HCT116 (cell line): ENCODE measurements around the gene GPR22. TPM values are rescaled to one million over a fixed set of nuclear protein-coding genes. Genes with fewer than 3 reads are reported as not detected.

Experiments used
- ATAC-seq: fragments of 200-7000 bp; cut with Tn5 transposase; 2 replicates; pipeline ENCODE4 v1.9.1; 2020; ENCODE audit warnings: mild to moderate bottlenecking, moderate library complexity
- BruUV-seq: library from RNA; stranded (reverse); fragments of 400-500 nt; replicated peaks from 2 replicates; lab custom pipeline; 2021; lab: Mats Ljungman, UMichigan
- CTCF ChIA-PET: fragments of 300-600 bp; sonication (Branson Sonifier 250); formaldehyde crosslinking; loops from one replicate; lab custom pipeline; 2021; ENCODE audit warnings: antibody characterized with exemption; lab: Charles Lee
- POLR2A ChIA-PET: fragments of 300-600, 350-600 bp; sonication (Branson Sonifier 250); formaldehyde crosslinking; loops from one replicate; lab custom pipeline; 2021; ENCODE audit warnings: antibody characterized with exemption; lab: Charles Lee
- RAD21 ChIA-PET, 2 experiments: fragments of 300-600 bp; sonication (Branson Sonifier 250); formaldehyde crosslinking; loops; one replicate each; lab custom pipeline; 2023; ENCODE audit warnings: low total read pairs in 2 of 2; ENCODE audit not compliant: uncharacterized antibody in 2 of 2, unreplicated experiment in 2 of 2, low non-redundant PET in 1 of 2; lab: Charles Lee
- DNase-seq: peaks from one replicate; pipeline ENCODE4 v3.0.0-alpha.2; 2010; ENCODE audit warnings: low read depth, low spot score
- H2AFZ ChIP-seq: fragments of 200-600 bp; shearing (Covaris generic), sonication (generic); 2 replicates; pipeline ENCODE4 v1.6.1; 2017; ENCODE audit warnings: low read depth, mixed run types, mixed read lengths, antibody characterized with exemption, low read length; ENCODE audit not compliant: poor library complexity, severe bottlenecking
- H3K27ac ChIP-seq: 2 replicates; pipeline ENCODE4 v1.5.1; 2012; ENCODE audit warnings: low read depth, low read length
- H3K27me3 ChIP-seq: fragments of 200-600 bp; sonication (generic); 2 replicates; pipeline ENCODE4 v1.6.1; 2016; ENCODE audit warnings: mixed run types, low read length, mixed read lengths; ENCODE audit not compliant: insufficient read depth
- H3K36me3 ChIP-seq, 2 experiments: fragments of 200-500 bp in 1 of 2; fragments of 200-600 bp in 1 of 2; sonication (Bioruptor generic) in 1 of 2; sonication (generic) in 1 of 2; 2 replicates each; pipeline versions ENCODE4 v1.5.1 to v1.6.1; 2014 to 2016; ENCODE audit warnings: low read length in 2 of 2, inconsistent platforms in 1 of 2, mixed read lengths in 1 of 2, mixed run types in 1 of 2; ENCODE audit not compliant: insufficient read depth in 2 of 2, control insufficient read depth in 1 of 2
- H3K4me1 ChIP-seq, 2 experiments: fragments of 200-600 bp in 1 of 2; sonication (generic) in 1 of 2; 2 replicates each; pipeline versions ENCODE4 v1.5.1 to v1.6.1; 2012 to 2017; ENCODE audit warnings: low read length in 2 of 2, inconsistent platforms in 1 of 2, mild to moderate bottlenecking in 1 of 2, mixed read lengths in 1 of 2, mixed run types in 1 of 2, moderate library complexity in 1 of 2; ENCODE audit not compliant: insufficient read depth in 2 of 2, control insufficient read depth in 1 of 2
- H3K4me2 ChIP-seq: fragments of 200-600 bp; sonication (generic); 2 replicates; pipeline ENCODE4 v1.6.1; 2017; ENCODE audit warnings: mixed run types, low read length, mixed read lengths
- H3K4me3 ChIP-seq, 2 experiments: fragments of 200-600 bp in 1 of 2; sonication (generic) in 1 of 2; replicated peaks in 1 of 2; 2 replicates each; pipeline ENCODE4 v1.5.1; 2011 to 2016; ENCODE audit warnings: low read length in 2 of 2, control low read depth in 1 of 2, low read depth in 1 of 2, mild to moderate bottlenecking in 1 of 2, mixed read lengths in 1 of 2, mixed run types in 1 of 2
- H3K79me2 ChIP-seq: fragments of 200-600 bp; sonication (generic); 2 replicates; pipeline ENCODE4 v1.6.1; 2017; ENCODE audit warnings: mild to moderate bottlenecking, mixed run types, low read length, moderate library complexity, mixed read lengths; ENCODE audit not compliant: insufficient read depth
- H3K9ac ChIP-seq: fragments of 200-600 bp; sonication (generic); 2 replicates; pipeline ENCODE4 v1.6.1; 2016; ENCODE audit warnings: low read length, mixed read lengths
- H3K9me2 ChIP-seq: fragments of 200-600 bp; sonication (generic), shearing (Covaris generic); 2 replicates; pipeline ENCODE4 v1.6.1; 2017; ENCODE audit warnings: mixed run types, mild to moderate bottlenecking, moderate library complexity; ENCODE audit not compliant: insufficient read depth
- H3K9me3 ChIP-seq, 2 experiments: fragments of 200-500 bp in 1 of 2; fragments of 200-600 bp in 1 of 2; sonication (Bioruptor generic) in 1 of 2; sonication (generic) in 1 of 2; 2 replicates each; pipeline ENCODE4 v1.6.1; 2014 to 2017; ENCODE audit warnings: low read length in 2 of 2, mixed read lengths in 2 of 2, inconsistent platforms in 1 of 2, low read depth in 1 of 2, mild to moderate bottlenecking in 1 of 2, mixed run types in 1 of 2, moderate library complexity in 1 of 2; ENCODE audit not compliant: control insufficient read depth in 1 of 2, insufficient read depth in 1 of 2
- H4K20me1 ChIP-seq: fragments of 200-600 bp; sonication (generic), shearing (Covaris generic); 2 replicates; pipeline ENCODE4 v1.6.1; 2017; ENCODE audit warnings: mixed run types, mild to moderate bottlenecking, moderate library complexity; ENCODE audit not compliant: insufficient read depth
- ATF3 ChIP-seq: IDR thresholded peaks from 2 replicates; pipeline ENCODE4 v1.6.1; 2012
- EZH2 ChIP-seq: fragments of 200-600 bp; sonication (generic); IDR thresholded peaks from 2 replicates; pipeline ENCODE4 v1.6.1; 2017; ENCODE audit warnings: antibody characterized with exemption, mixed run types
- MAX ChIP-seq: IDR thresholded peaks from 2 replicates; pipeline ENCODE4 v1.6.1; 2012
- REST ChIP-seq: IDR thresholded peaks from 2 replicates; pipeline ENCODE4 v1.6.1; 2012; ENCODE audit warnings: low read depth
- YY1 ChIP-seq: IDR thresholded peaks from 2 replicates; pipeline ENCODE4 v1.6.1; 2011; ENCODE audit warnings: low read length, low read depth, moderate library complexity, mild to moderate bottlenecking; ENCODE audit not compliant: insufficient replicate concordance; ENCODE audit errors: extremely low read depth
- ZBTB33 ChIP-seq: IDR thresholded peaks from 2 replicates; pipeline ENCODE4 v1.6.1; 2011; ENCODE audit warnings: mild to moderate bottlenecking, low read length, moderate library complexity; ENCODE audit not compliant: insufficient replicate concordance; ENCODE audit errors: extremely low read depth
- intact Hi-C: fragments of 100-400 bp; cut with micrococcal nuclease; formaldehyde crosslinking; loops from 2 replicates; pipeline ENCODE4 v1.10.0; 2022
- total RNA-seq: library from RNA; stranded (reverse); gene quantifications from one replicate; pipeline ENCODE4 v1.2.1, GENCODE V29; 2021; ENCODE audit not compliant: unreplicated experiment

Gene GPR22
- total RNA-seq, 1 experiment from 2014 or later = not detected

- intact Hi-C loops = no loop called here
- no peaks in the 10 kb centered on the region for H3K9me3 ChIP-seq
- no peak overlapping the region for H2AFZ ChIP-seq
- H3K4me2 ChIP-seq = no peak overlapping the region
- ChIA-PET POLR2A (no interaction called here), CTCF (no interaction called here), RAD21 (no interaction called here)
- no peak overlapping the region for H3K9ac ChIP-seq
- no peak overlapping the region for H3K4me3 ChIP-seq
- H3K36me3 ChIP-seq = no peaks in the 10 kb centered on the region
- BruUV-seq = no TSS peak
- H3K27ac ChIP-seq = no peak overlapping the region
- TF ChIP-seq ATF3 (no peak), MAX (no peak), ZBTB33 (no peak), YY1 (no peak), REST (no peak), EZH2 (no peak)
- DNase-seq (no peak), ATAC-seq (no peak)
- no peaks in the 10 kb centered on the region for H3K4me1 ChIP-seq
- no peaks in the 10 kb centered on the region for H3K27me3 ChIP-seq
- no peaks in the 10 kb centered on the region for H3K9me2 ChIP-seq
- no peaks in the 10 kb centered on the region for H3K79me2 ChIP-seq
- no peaks in the 10 kb centered on the region for H4K20me1 ChIP-seq
Measured at GRCh38 chr7:107428642-107429041, 41.2 kb upstream of the GPR22 start.
